Esophagus (tissue), 2 donors: ENCODE measurements around the gene MRPL38. TPM values are rescaled to one million over a fixed set of nuclear protein-coding genes. Genes with fewer than 3 reads are reported as not detected.
A peak's percentile ranks its signal among the peaks of the same experiment; 100 is the strongest.
"Not testable (repeated sequence)": the region's sequence is repeated elsewhere in the genome, so short reads cannot be mapped to it uniquely, and the experiment has no call there.

Source experiments
- H3K27ac ChIP-seq, 2 donors: one replicate each; pipeline ENCODE4 v1.5.1; 2013; ENCODE audit warnings: low read depth in 2 of 2, mild to moderate bottlenecking in 2 of 2, inconsistent platforms in 1 of 2, low read length in 1 of 2, moderate library complexity in 1 of 2
- H3K27me3 ChIP-seq, 2 donors: one replicate each; pipeline ENCODE4 v1.6.1; 2013; ENCODE audit warnings: low read length in 2 of 2, control low read depth in 1 of 2, mild to moderate bottlenecking in 1 of 2; ENCODE audit not compliant: insufficient read depth in 2 of 2, control insufficient read depth in 1 of 2
- H3K36me3 ChIP-seq, 2 donors: one replicate each; pipeline ENCODE4 v1.6.1; 2013; ENCODE audit warnings: low read length in 1 of 2; ENCODE audit not compliant: control insufficient read depth in 2 of 2, insufficient read depth in 2 of 2
- H3K4me1 ChIP-seq, 2 donors: one replicate each; pipeline ENCODE4 v1.6.1; 2013; ENCODE audit warnings: low read length in 1 of 2; ENCODE audit not compliant: control insufficient read depth in 2 of 2, insufficient read depth in 2 of 2
- H3K4me3 ChIP-seq, 2 donors: one replicate each; pipeline ENCODE4 v1.5.1; 2013; ENCODE audit warnings: low read length in 2 of 2, mild to moderate bottlenecking in 2 of 2, low read depth in 1 of 2, moderate library complexity in 1 of 2
- H3K9me3 ChIP-seq, 2 donors: one replicate each; pipeline ENCODE4 v1.6.1; 2013; ENCODE audit warnings: mild to moderate bottlenecking in 2 of 2, low read depth in 1 of 2, low read length in 1 of 2, moderate library complexity in 1 of 2; ENCODE audit not compliant: control insufficient read depth in 2 of 2, insufficient read depth in 1 of 2
- WGBS, 2 donors: extraction: QIAGEN DNeasy Blood & Tissue Kit; methylation state at CpG; one replicate each; pipeline ENCODE4 v1.1.7; 2013; 5-methylcytosine and 5-hydroxymethylcytosine counted together
- polyA plus RNA-seq, 2 donors: library from polyadenylated mRNA; stranded (reverse); fragments of 200-250 nt; gene quantifications; one replicate each; pipeline ENCODE4 v1.2.3, GENCODE V29; 2013
- donor health status: healthy with polysubstance abuse.
- donor health status: Bipolar disorder and iron deficiency.

The MRPL38 gene
- polyA plus RNA-seq, 2 donors = 51.7 to 65.8 TPM

DNA sequence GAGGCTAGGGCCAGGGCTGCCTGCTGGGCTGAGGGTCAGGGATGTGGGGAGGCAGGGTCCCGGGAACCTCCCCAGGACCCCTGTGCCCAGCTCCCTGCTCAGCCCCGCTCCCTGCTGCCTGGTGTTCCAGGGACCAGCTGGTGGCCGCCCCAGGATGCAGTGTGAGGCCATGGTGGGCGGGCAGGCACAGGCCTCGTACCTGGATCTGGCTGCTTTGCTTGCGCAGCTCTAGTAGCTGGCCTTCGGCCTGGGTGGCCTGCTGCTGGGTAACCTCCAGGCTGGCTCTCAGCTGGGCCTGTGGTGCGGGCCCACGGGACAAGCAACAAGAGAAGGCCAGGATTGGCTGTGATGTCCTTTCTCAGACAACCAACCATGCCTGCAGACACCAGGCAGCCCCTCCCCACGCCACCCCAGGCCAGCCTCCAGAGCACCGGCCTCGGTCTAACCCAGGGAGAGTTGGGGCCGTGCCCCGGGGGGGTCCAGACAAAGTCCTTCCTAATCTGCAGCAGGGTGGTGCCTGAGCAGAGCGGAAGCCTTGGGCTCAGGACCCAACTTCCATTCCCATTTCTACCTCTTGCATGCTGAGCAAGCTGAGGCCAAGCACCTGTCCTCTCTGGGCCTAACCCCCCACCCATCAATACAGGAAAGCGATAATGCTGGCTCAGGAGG is 12.0 kb downstream of the MRPL38 start:
- Histone ChIP-seq H3K9me3 (no peaks in the 10 kb centered on the region), H3K4me1 (peaks cover 3 to 18% of the 10 kb centered on the region in 2 donors), H3K27me3 (no peaks in the 10 kb centered on the region), H3K4me3 (no peak overlapping the region), H3K27ac (no peak overlapping the region), H3K36me3 (peaks cover 8 to 27% of the 10 kb centered on the region in 2 donors)
- 87 to 91% methylated on average over 16 of the region's 16 CpGs for WGBS, 2 donors

GRCh38 chr17:75891605-75892555 is 12.8 kb downstream of the MRPL38 start:
- no peaks in the 10 kb centered on the region for H3K27me3 ChIP-seq
- H3K36me3 ChIP-seq = peaks cover 8 to 25% of the 10 kb centered on the region in 2 donors
- WGBS, 2 donors = 80 to 83% methylated on average over 32 of the region's 32 CpGs
- no peak overlapping the region for H3K27ac ChIP-seq
- H3K4me1 ChIP-seq = peaks cover 3 to 15% of the 10 kb centered on the region in 2 donors
- no peak overlapping the region for H3K4me3 ChIP-seq
- no peaks in the 10 kb centered on the region for H3K9me3 ChIP-seq

DNA sequence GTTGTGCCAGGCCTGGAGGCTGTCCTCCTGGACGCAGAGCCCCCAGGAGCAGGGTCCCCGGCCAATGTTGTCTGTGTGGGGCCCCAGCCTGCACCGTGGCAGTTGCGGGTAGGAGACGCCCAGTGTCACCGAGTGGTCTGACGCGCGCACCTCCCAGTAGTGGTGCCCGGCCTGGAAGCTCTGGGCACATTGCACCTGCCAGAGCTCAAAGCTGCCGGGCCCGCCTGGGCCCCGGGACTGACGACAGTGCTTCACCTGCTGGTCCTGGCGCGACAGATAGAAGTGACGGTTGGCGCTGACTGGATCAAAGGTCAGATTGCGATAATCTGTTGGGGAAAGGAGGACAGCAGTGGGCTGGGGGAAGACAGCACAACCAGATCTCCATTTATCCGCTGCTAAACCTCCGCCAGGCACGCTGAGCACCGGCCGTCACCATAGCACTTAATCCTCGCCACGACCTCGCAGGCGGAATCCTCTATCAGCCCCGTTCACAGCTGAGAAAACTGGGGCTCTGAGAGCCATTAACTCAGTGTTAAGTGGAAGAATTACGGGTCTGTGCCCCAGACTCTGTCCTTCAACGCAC is 13.6 kb downstream of the MRPL38 start:
- Histone ChIP-seq H3K27ac (no peak overlapping the region), H3K4me1 (peaks cover 3 to 15% of the 10 kb centered on the region in 2 donors), H3K4me3 (no peak overlapping the region), H3K36me3 (peaks cover 8 to 25% of the 10 kb centered on the region in 2 donors), H3K27me3 (no peaks in the 10 kb centered on the region), H3K9me3 (no peaks in the 10 kb centered on the region)
- WGBS, 2 donors = 85 to 92% methylated on average over 31 of the region's 31 CpGs

- Histone ChIP-seq H3K4me1 (peaks cover 0 to 4% of the 10 kb centered on the region in 2 donors), H3K36me3 (peaks cover 8 to 25% of the 10 kb centered on the region in 2 donors), H3K9me3 (no peaks in the 10 kb centered on the region), H3K4me3 (no peak overlapping the region), H3K27ac (no peak overlapping the region), H3K27me3 (no peaks in the 10 kb centered on the region)
- WGBS, 2 donors = 76 to 79% methylated on average over 6 of the region's 6 CpGs
Measured at GRCh38 chr17:75889454-75889853, 15.2 kb downstream of the MRPL38 start.

- 79 to 83% methylated on average over 6 of the region's 6 CpGs for WGBS, 2 donors
- H3K4me1 ChIP-seq = no peaks in the 10 kb centered on the region
- H3K4me3 ChIP-seq = no peak overlapping the region
- H3K9me3 ChIP-seq = no peaks in the 10 kb centered on the region
- peaks cover 8 to 25% of the 10 kb centered on the region in 2 donors for H3K36me3 ChIP-seq
- no peak overlapping the region for H3K27ac ChIP-seq
- H3K27me3 ChIP-seq = no peaks in the 10 kb centered on the region
Measured at GRCh38 chr17:75888484-75888883, 16.2 kb downstream of the MRPL38 start.

GRCh38 chr17:75885860-75886259 is 18.8 kb downstream of the MRPL38 start:
- not testable (repeated sequence) for H3K27me3 ChIP-seq, H3K27ac ChIP-seq, H3K9me3 ChIP-seq, H3K4me3 ChIP-seq, H3K4me1 ChIP-seq, H3K36me3 ChIP-seq
- 84 to 86% methylated on average over 9 of the region's 9 CpGs for WGBS, 2 donors

DNA sequence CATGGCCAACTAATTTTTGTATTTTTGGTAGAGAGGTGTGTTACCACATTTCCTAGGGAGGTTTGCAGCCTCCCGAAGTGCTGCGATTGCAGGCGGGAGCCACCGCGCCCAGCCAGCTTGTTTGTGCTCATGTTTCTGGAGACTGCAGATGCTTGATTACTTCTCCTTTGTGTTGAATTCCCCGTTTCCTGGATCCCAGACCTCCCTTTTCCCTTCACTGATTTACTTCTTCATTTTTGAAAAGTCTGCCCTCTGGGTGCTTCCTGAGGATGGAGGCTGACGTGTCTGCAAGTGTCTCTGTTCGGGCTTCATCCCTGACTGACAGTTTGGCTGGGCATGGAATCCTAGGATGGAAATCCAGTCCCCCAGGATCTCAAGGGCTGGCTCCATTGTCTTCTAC is 19.3 kb downstream of the MRPL38 start:
- Histone ChIP-seq H3K4me3 (no peak overlapping the region), H3K27me3 (no peaks in the 10 kb centered on the region), H3K4me1 (peaks cover 3% of the 10 kb centered on the region in 2 donors), H3K27ac (no peak overlapping the region), H3K9me3 (no peaks in the 10 kb centered on the region), H3K36me3 (peaks cover 1 to 3% of the 10 kb centered on the region in 2 donors)
- WGBS, 2 donors = 82 to 87% methylated on average over 8 of the region's 8 CpGs

DNA sequence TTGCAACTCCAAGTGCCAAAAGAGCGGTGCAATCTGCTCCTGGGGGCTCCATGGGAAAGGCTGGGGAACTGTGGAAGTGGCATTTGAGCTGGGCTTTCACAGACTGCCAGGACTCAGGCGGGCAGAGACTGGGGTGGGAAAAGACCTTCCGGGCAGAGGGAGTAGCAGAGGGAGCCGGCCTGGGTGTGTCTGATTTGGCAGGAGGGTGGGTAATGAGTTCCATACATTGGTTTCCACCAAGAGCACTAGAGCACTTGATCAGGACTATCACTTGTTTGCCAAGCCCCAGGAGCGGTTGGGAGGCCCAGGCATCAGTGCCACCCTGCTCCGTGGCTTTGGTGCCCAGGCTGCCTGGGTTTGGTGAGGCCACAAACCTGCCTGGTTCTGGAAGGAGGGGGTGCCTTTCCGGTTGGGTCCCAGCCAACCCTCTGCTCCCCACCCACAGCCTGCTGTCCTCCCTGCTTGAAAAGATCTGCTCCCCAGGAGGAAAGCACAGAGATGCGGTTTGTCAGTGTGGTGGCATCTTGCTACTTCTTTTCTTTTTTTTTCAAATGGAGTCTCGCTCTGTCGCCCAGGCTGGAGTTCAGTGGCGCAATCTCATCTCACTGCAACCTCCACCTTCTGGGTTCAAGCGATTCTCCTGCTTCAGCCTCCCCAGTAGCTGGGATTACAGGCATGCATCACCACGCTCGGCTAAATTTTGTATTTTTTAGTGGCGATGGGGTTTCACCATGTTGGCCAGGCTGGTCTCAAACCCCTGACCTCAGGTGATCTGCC is 22.8 kb downstream of the MRPL38 start:
- WGBS, 2 donors = 63 to 68% methylated on average over 15 of the region's 15 CpGs
- no peak overlapping the region for H3K4me3 ChIP-seq
- no peaks in the 10 kb centered on the region for H3K36me3 ChIP-seq
- H3K9me3 ChIP-seq = no peaks in the 10 kb centered on the region
- no peaks in the 10 kb centered on the region for H3K27me3 ChIP-seq
- peak overlapping the region; percentile 24 to 29 for H3K27ac ChIP-seq
- peaks cover 3 to 6% of the 10 kb centered on the region in 2 donors for H3K4me1 ChIP-seq

DNA sequence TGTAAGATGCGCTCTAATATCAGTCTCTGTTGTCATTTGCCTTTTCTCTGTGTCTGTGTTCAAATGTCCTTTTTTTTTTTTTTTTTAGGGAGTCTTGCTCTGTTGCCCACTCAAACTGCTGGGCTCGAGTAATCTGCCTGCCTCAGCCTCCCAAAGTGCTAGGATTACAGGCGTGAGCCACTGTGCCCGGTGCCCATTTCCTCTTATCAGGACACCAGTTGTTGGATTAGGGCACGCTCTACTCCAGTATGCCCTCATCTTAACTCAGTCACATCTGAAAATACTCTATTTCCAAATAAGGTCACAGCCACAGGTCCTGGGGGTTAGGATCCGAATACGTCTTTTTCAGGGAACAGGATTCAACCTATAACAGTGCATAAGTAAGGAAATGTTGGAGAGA is 24.4 kb downstream of the MRPL38 start:
- no peak overlapping the region for H3K4me3 ChIP-seq
- H3K36me3 ChIP-seq = peaks cover 0 to 5% of the 10 kb centered on the region in 2 donors
- no peak overlapping the region for H3K27ac ChIP-seq
- WGBS, 2 donors = 77 to 79% methylated on average over 7 of the region's 7 CpGs
- peaks cover 8 to 21% of the 10 kb centered on the region in 2 donors for H3K4me1 ChIP-seq
- H3K27me3 ChIP-seq = no peaks in the 10 kb centered on the region
- no peaks in the 10 kb centered on the region for H3K9me3 ChIP-seq
